H1 (cell line): ENCODE data around the gene LDLRAD4. TPM values are rescaled to one million over a fixed set of nuclear protein-coding genes. Genes with fewer than 3 reads are reported as not detected.

ENCODE experiments used
- EP300 ChIP-seq, 2 experiments: IDR thresholded peaks; 1 replicate in 1 of 2; 2 replicates in 1 of 2; pipeline ENCODE4 v1.6.1; 2011 to 2012; ENCODE audit warnings: low read depth in 2 of 2, low read length in 2 of 2, mild to moderate bottlenecking in 2 of 2, borderline replicate concordance in 1 of 2, inconsistent platforms in 1 of 2, moderate library complexity in 1 of 2
- JUN ChIP-seq: IDR thresholded peaks from 2 replicates; pipeline ENCODE4 v1.6.1; 2011; ENCODE audit warnings: low read depth, mild to moderate bottlenecking, improper control_type of control experiment, low read length
- MAFK ChIP-seq: IDR thresholded peaks from 2 replicates; pipeline ENCODE4 v1.6.1; 2012; ENCODE audit warnings: low read depth, mild to moderate bottlenecking, improper control_type of control experiment, low read length
- TEAD4 ChIP-seq: IDR thresholded peaks from 2 replicates; pipeline ENCODE4 v1.6.1; 2012; ENCODE audit warnings: low read depth, low read length, inconsistent platforms, mixed read lengths
- YY1 ChIP-seq: IDR thresholded peaks from 2 replicates; pipeline ENCODE4 v1.6.1; 2011; ENCODE audit warnings: low read depth, mild to moderate bottlenecking, low read length
- polyA plus RNA-seq, 7 experiments: library from polyadenylated mRNA; depleted of rRNA in 3 of 7; stranded (reverse) in 5 of 7; unstranded in 2 of 7; fragments of >200 nt in 5 of 7; fragments of 200-250 nt in 2 of 7; gene quantifications; 1 replicate in 5 of 7; 2 replicates in 1 of 7; 4 replicates in 1 of 7; pipeline versions ENCODE4 v1.2.1 to v1.2.3, GENCODE V29; 2011 to 2013; ENCODE audit warnings: missing spikeins in 2 of 7, mixed read lengths in 2 of 7
- total RNA-seq: library from RNA; stranded (reverse); fragmentation: NEBNext Ultra II Directional; extraction: Animal tissue kit (Norgen Biotek cat#: 25700); gene quantifications from 2 replicates; pipeline ENCODE4 v1.2.1, GENCODE V29; 2021

The LDLRAD4 gene
- total and polyA plus RNA-seq, 2 of the 8 experiments (the other 6 are each of a cell fraction or from before 2014, with no cell fraction given) = 0.77 to 1.4 TPM

GRCh38 chr18:13447621-13448334 is 229.2 kb downstream of the LDLRAD4 start (continued):
- TF ChIP-seq YY1 (no peak), JUN (no peak), EP300 (IDR thresholded peaks at IDR 0.05; ENCODE audit: borderline replicate concordance in 1 of 2, low read depth in 2 of 2, low read length in 2 of 2) (no peak), MAFK (no peak), TEAD4 (no peak)
